ENCODE measurements around the gene ANAPC2. TPM values are rescaled to one million over a fixed set of nuclear protein-coding genes. Genes with fewer than 3 reads are reported as not detected.

ANAPC2 gene
- total and polyA plus RNA-seq, 4 donors, result 31.9 to 60.9 (median 41.1) TPM

DNA sequence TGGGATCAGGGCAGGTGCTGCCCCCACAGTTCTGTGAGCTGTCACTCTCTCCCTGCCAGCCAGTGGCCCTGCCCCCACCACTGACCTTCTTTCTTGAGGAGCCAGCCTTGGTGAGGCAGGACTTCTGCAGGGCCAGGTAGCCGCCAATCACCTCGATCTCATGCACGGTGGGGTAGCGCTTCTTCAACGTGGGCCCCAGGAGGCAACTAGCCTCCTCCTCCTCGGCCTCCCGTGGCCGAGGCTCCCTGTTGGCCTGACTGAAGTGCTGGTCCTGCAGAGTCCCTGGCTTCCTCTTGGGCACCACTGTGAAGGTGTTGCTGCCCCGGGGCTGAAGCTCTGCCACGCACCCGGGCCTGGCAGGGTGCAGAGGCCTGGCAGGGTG lies 10.5 kb upstream of the ANAPC2 start:
- peak overlapping the region; percentile 21 to 89 for H3K27ac ChIP-seq (ENCODE audit: low read depth in 1 of 2, low read length in 1 of 2)
- 72 to 86% methylated on average over 11 of the region's 11 CpGs for WGBS, 2 donors
- no peak overlapping the region for H3K4me3 ChIP-seq
- ATAC-seq (ENCODE audit: insufficient read depth, low FRiP score) (no peak), DNase-seq (no peak)
- H3K36me3 ChIP-seq (ENCODE audit: control insufficient read depth in 4 of 4, insufficient read depth in 4 of 4, low read length in 4 of 4), result peaks cover 0 to 2% (median under 1%) of the 10 kb centered on the region in 4 donors
- peaks cover 0 to 28% (median 19%) of the 10 kb centered on the region in 5 donors for H3K4me1 ChIP-seq (ENCODE audit: control insufficient read depth in 5 of 5, insufficient read depth in 5 of 5, low read length in 5 of 5)
- no peaks in the 10 kb centered on the region for H3K27me3 ChIP-seq (ENCODE audit: control insufficient read depth in 3 of 3, insufficient read depth in 3 of 3, low read length in 2 of 3)
- H3K9ac ChIP-seq (ENCODE audit: insufficient read depth in 1 of 2, low read length in 2 of 2), result no peak overlapping the region
- no peaks in the 10 kb centered on the region for H3K9me3 ChIP-seq (ENCODE audit: control insufficient read depth in 4 of 4, insufficient read depth in 3 of 4, low read length in 3 of 4)
- no peak for TF ChIP-seq CTCF (IDR thresholded peaks at IDR 0.05; ENCODE audit: control extremely low read depth, extremely low read depth)

DNA sequence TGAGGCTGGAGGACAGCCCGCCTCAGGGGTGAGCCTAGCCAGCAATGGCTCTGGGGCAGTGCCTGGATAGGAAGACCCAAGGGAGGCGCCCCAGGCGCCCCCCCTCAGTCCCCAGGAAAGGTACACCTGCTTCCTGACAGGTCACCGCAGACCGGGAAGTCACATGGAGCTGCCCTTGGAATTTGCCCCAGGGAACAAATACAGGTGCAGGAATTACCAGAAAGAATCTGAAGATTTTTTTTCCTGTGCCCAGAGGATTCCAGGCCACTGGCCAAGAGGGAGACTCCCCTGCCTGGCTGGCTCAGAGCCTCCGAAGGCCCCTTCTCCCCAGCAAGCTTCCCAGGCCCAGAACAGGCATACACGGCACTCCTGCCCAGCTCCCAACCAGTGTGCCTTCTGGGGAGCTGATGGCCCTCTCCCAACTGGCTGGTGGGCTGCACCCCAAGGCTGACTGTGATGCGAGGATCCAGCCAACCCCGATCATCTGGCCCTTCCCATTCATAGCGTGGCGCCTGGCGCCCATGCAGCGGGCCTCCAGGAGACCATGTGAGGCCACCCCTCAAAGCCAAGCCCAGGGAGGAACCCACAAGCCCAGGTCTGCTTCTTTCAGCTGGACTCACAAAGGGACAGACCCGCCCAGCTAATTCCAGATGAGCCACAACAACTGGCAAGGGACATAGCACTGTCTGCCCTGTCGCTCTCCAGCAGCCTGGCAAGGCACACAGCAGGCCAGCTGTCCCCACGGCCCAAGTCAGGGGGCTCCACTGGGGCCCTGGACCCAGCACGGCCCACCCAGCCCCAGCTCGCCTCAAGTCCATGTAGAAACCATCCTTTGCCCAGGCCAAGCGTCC lies 9.9 kb upstream of the ANAPC2 start:
- H3K9ac ChIP-seq (ENCODE audit: insufficient read depth in 1 of 2, low read length in 2 of 2), result no peak overlapping the region
- no peaks in the 10 kb centered on the region for H3K9me3 ChIP-seq (ENCODE audit: control insufficient read depth in 4 of 4, insufficient read depth in 3 of 4, low read length in 3 of 4)
- no peaks in the 10 kb centered on the region for H3K27me3 ChIP-seq (ENCODE audit: control insufficient read depth in 3 of 3, insufficient read depth in 3 of 3, low read length in 2 of 3)
- no peak for DNase-seq
- peaks cover 0 to 23% (median 17%) of the 10 kb centered on the region in 5 donors for H3K4me1 ChIP-seq (ENCODE audit: control insufficient read depth in 5 of 5, insufficient read depth in 5 of 5, low read length in 5 of 5)
- H3K36me3 ChIP-seq (ENCODE audit: control insufficient read depth in 4 of 4, insufficient read depth in 4 of 4, low read length in 4 of 4), result no peaks in the 10 kb centered on the region
- peak overlapping the region in 1 of 2 donors; percentile 89 for H3K27ac ChIP-seq (ENCODE audit: low read depth in 1 of 2, low read length in 1 of 2)
- no peak for ATAC-seq (ENCODE audit: insufficient read depth, low FRiP score)
- TF ChIP-seq CTCF (IDR thresholded peaks at IDR 0.05; ENCODE audit: control extremely low read depth, extremely low read depth), result no peak
- H3K4me3 ChIP-seq, result no peak overlapping the region
- 77 to 91% methylated on average over 19 of the region's 19 CpGs for WGBS, 2 donors

GRCh38 chr9:137195525-137196220 lies 7.3 kb upstream of the ANAPC2 start:
- DNase-seq (no peak), ATAC-seq (ENCODE audit: insufficient read depth, low FRiP score) (no peak)
- peaks cover 0 to 19% (median 13%) of the 10 kb centered on the region in 5 donors for H3K4me1 ChIP-seq (ENCODE audit: control insufficient read depth in 5 of 5, insufficient read depth in 5 of 5, low read length in 5 of 5)
- H3K36me3 ChIP-seq (ENCODE audit: control insufficient read depth in 4 of 4, insufficient read depth in 4 of 4, low read length in 4 of 4), result peaks cover 0 to 10% (median 0%) of the 10 kb centered on the region in 4 donors
- no peaks in the 10 kb centered on the region for H3K27me3 ChIP-seq (ENCODE audit: control insufficient read depth in 3 of 3, insufficient read depth in 3 of 3, low read length in 2 of 3)
- H3K9me3 ChIP-seq (ENCODE audit: control insufficient read depth in 4 of 4, insufficient read depth in 3 of 4, low read length in 3 of 4), result no peaks in the 10 kb centered on the region
- WGBS, 2 donors, result 78 to 90% methylated on average over 20 to 21 of the region's 21 CpGs
- TF ChIP-seq CTCF (IDR thresholded peaks at IDR 0.05; ENCODE audit: control extremely low read depth, extremely low read depth), result no peak
- H3K9ac ChIP-seq (ENCODE audit: insufficient read depth in 1 of 2, low read length in 2 of 2), result no peak overlapping the region
- H3K4me3 ChIP-seq, result no peak overlapping the region
- no peak overlapping the region for H3K27ac ChIP-seq (ENCODE audit: low read depth in 1 of 2, low read length in 1 of 2)
